HEK293 (cell line): ENCODE results near the gene SESN1.
A peak's percentile ranks its signal among the peaks of the same experiment; 100 is the strongest.

Source experiments
- CTCF ChIA-PET: fragments of 350-600 bp; formaldehyde crosslinking; extraction: SDS; loops from one replicate; lab custom pipeline; 2021; ENCODE audit warnings: antibody characterized with exemption; lab: Yijun Ruan, JAX
- POLR2A ChIA-PET: fragments of 300-600 bp; formaldehyde crosslinking; extraction: SDS; loops from one replicate; lab custom pipeline; 2020; ENCODE audit warnings: antibody characterized with exemption, inconsistent platforms; lab: Yijun Ruan, JAX
- H3K27ac ChIP-seq: fragments of 200-500 bp; sonication (Bioruptor generic); 2 replicates; pipeline ENCODE4 v1.5.1; 2014; ENCODE audit warnings: low read depth, low read length, control low read depth, inconsistent platforms; ENCODE audit errors: extremely low read depth
- H3K36me3 ChIP-seq, 2 experiments: fragments of 200-500 bp in 1 of 2; sonication (Bioruptor generic) in 1 of 2; 1 replicate in 1 of 2; 2 replicates in 1 of 2; pipeline ENCODE4 v1.5.1; 2014 to 2017; ENCODE audit warnings: inconsistent platforms in 2 of 2, low read length in 2 of 2; ENCODE audit not compliant: control insufficient read depth in 2 of 2, insufficient read depth in 1 of 2
- H3K4me1 ChIP-seq: fragments of 200-500 bp; sonication (Bioruptor generic); 2 replicates; pipeline ENCODE4 v1.5.1; 2014; ENCODE audit warnings: mild to moderate bottlenecking, low read length, inconsistent platforms; ENCODE audit not compliant: control insufficient read depth, insufficient read depth
- H3K4me3 ChIP-seq: 2 replicates; pipeline ENCODE4 v1.5.1; 2011; ENCODE audit warnings: low read depth, mild to moderate bottlenecking, control low read depth, low read length, moderate library complexity
- H3K9me3 ChIP-seq: fragments of 200-500 bp; sonication (Bioruptor generic); 2 replicates; pipeline ENCODE4 v1.5.1; 2014; ENCODE audit warnings: low read depth, low read length, inconsistent platforms; ENCODE audit not compliant: control insufficient read depth, insufficient read depth
- GFI1B ChIP-seq: fragments of 450-650 bp; formaldehyde crosslinking; IDR thresholded peaks from 2 replicates; pipeline ENCODE4 v1.5.1; 2016; ENCODE audit warnings: missing biosample characterization, missing genetic modification characterization
- GLI2 ChIP-seq: fragments of 450-650 bp; formaldehyde crosslinking; IDR thresholded peaks from 2 replicates; pipeline ENCODE4; 2017; ENCODE audit warnings: missing biosample characterization, missing genetic modification characterization, low read depth, borderline replicate concordance
- GLIS2 ChIP-seq: fragments of 450-650 bp; formaldehyde crosslinking; IDR thresholded peaks from 2 replicates; pipeline ENCODE4 v1.5.1; 2016; ENCODE audit warnings: missing biosample characterization, missing genetic modification characterization
- KLF10 ChIP-seq: fragments of 450-650 bp; IDR thresholded peaks from 2 replicates; pipeline ENCODE4 v1.5.1; 2018; ENCODE audit warnings: missing biosample characterization, mild to moderate bottlenecking, missing genetic modification characterization
- MYNN ChIP-seq: fragments of 450-650 bp; formaldehyde crosslinking; IDR thresholded peaks from 2 replicates; pipeline ENCODE4 v1.5.1; 2016; ENCODE audit warnings: missing biosample characterization, missing genetic modification characterization, borderline replicate concordance
- OSR2 ChIP-seq: fragments of 450-650 bp; formaldehyde crosslinking; IDR thresholded peaks from 2 replicates; pipeline ENCODE4 v1.5.1; 2016; ENCODE audit warnings: missing biosample characterization, missing genetic modification characterization
- SETDB1 ChIP-seq: IDR thresholded peaks from one replicate; pipeline ENCODE4 v1.6.1; 2017; ENCODE audit warnings: mild to moderate bottlenecking, low read length, moderate library complexity, mixed read lengths; ENCODE audit not compliant: insufficient read length
- WT1 ChIP-seq: fragments of 450-650 bp; formaldehyde crosslinking; IDR thresholded peaks from 2 replicates; pipeline ENCODE4 v1.5.1; 2016; ENCODE audit warnings: missing biosample characterization, missing genetic modification characterization
- ZBTB20 ChIP-seq: fragments of 450-650 bp; formaldehyde crosslinking; IDR thresholded peaks from 2 replicates; pipeline ENCODE4 v1.5.1; 2016; ENCODE audit warnings: missing biosample characterization, missing genetic modification characterization
- ZBTB48 ChIP-seq: fragments of 450-650 bp; formaldehyde crosslinking; IDR thresholded peaks from 2 replicates; pipeline ENCODE4 v1.5.1; 2016; ENCODE audit warnings: missing biosample characterization, missing genetic modification characterization
- ZNF10 ChIP-seq: fragments of 450-650 bp; formaldehyde crosslinking; IDR thresholded peaks from 2 replicates; pipeline ENCODE4 v1.5.1; 2017; ENCODE audit warnings: missing biosample characterization, missing genetic modification characterization
- ZNF146 ChIP-seq: fragments of 450-650 bp; formaldehyde crosslinking; IDR thresholded peaks from 2 replicates; pipeline ENCODE4 v1.5.1; 2016; ENCODE audit warnings: missing biosample characterization, missing genetic modification characterization
- ZNF169 ChIP-seq: fragments of 450-650 bp; formaldehyde crosslinking; IDR thresholded peaks from 2 replicates; pipeline ENCODE4 v1.5.1; 2016; ENCODE audit warnings: missing biosample characterization, missing genetic modification characterization
- ZNF174 ChIP-seq: fragments of 450-650 bp; formaldehyde crosslinking; IDR thresholded peaks from 2 replicates; pipeline ENCODE4 v1.5.0; 2017; ENCODE audit warnings: missing biosample characterization, mild to moderate bottlenecking, missing genetic modification characterization
- ZNF19 ChIP-seq: fragments of 450-650 bp; formaldehyde crosslinking; IDR thresholded peaks from 2 replicates; pipeline ENCODE4; 2016; ENCODE audit warnings: missing biosample characterization, missing genetic modification characterization, low read depth
- ZNF214 ChIP-seq: fragments of 450-650 bp; formaldehyde crosslinking; IDR thresholded peaks from 2 replicates; pipeline ENCODE4 v1.5.1; 2017; ENCODE audit warnings: missing biosample characterization, mild to moderate bottlenecking, missing genetic modification characterization, borderline replicate concordance
- ZNF223 ChIP-seq: fragments of 450-650 bp; formaldehyde crosslinking; IDR thresholded peaks from 2 replicates; pipeline ENCODE4 v1.5.1; 2016; ENCODE audit warnings: missing biosample characterization, missing genetic modification characterization
- ZNF24 ChIP-seq: fragments of 450-650 bp; formaldehyde crosslinking; IDR thresholded peaks from 2 replicates; pipeline ENCODE4 v1.5.1; 2016; ENCODE audit warnings: missing biosample characterization, missing genetic modification characterization
- ZNF324 ChIP-seq: fragments of 450-650 bp; formaldehyde crosslinking; IDR thresholded peaks from 2 replicates; pipeline ENCODE4 v1.5.1; 2016; ENCODE audit warnings: missing biosample characterization, missing genetic modification characterization
- ZNF366 ChIP-seq: fragments of 450-650 bp; formaldehyde crosslinking; conservative IDR thresholded peaks from 2 replicates; pipeline ENCODE4 v1.5.1; 2016; ENCODE audit warnings: missing biosample characterization, missing genetic modification characterization
- ZNF416 ChIP-seq: fragments of 450-650 bp; formaldehyde crosslinking; IDR thresholded peaks from 2 replicates; pipeline ENCODE4 v1.5.1; 2016; ENCODE audit warnings: missing biosample characterization, missing genetic modification characterization
- ZNF701 ChIP-seq: fragments of 450-650 bp; formaldehyde crosslinking; IDR thresholded peaks from 2 replicates; pipeline ENCODE4 v1.5.1; 2016; ENCODE audit warnings: missing biosample characterization, missing genetic modification characterization
- ZNF747 ChIP-seq: fragments of 450-650 bp; formaldehyde crosslinking; IDR thresholded peaks from 2 replicates; pipeline ENCODE4 v1.5.1; 2016; ENCODE audit warnings: missing biosample characterization, missing genetic modification characterization
- ZNF76 ChIP-seq: fragments of 450-650 bp; formaldehyde crosslinking; IDR thresholded peaks from 2 replicates; pipeline ENCODE4; 2016; ENCODE audit warnings: low read depth, missing biosample characterization, missing genetic modification characterization, borderline replicate concordance
- TF ChIP-seq, protein P1 (sequence below): fragments of 450-650 bp; formaldehyde crosslinking; IDR thresholded peaks from 2 replicates; pipeline ENCODE4 v1.5.1; 2016; ENCODE audit warnings: missing biosample characterization, missing genetic modification characterization
- TF ChIP-seq, protein P2 (sequence below): fragments of 450-650 bp; formaldehyde crosslinking; IDR thresholded peaks from 2 replicates; pipeline ENCODE4 v1.5.1; 2016; ENCODE audit warnings: missing biosample characterization, missing genetic modification characterization
- TF ChIP-seq, protein P3 (sequence below): fragments of 450-650 bp; formaldehyde crosslinking; IDR thresholded peaks from 2 replicates; pipeline ENCODE4 v1.5.1; 2016; ENCODE audit warnings: missing biosample characterization, missing genetic modification characterization, borderline replicate concordance
- TF ChIP-seq, protein P4 (sequence below): fragments of 450-650 bp; formaldehyde crosslinking; IDR thresholded peaks from 2 replicates; pipeline ENCODE4 v1.5.1; 2016; ENCODE audit warnings: missing biosample characterization, missing genetic modification characterization, borderline replicate concordance
- TF ChIP-seq, protein P5 (sequence below): fragments of 450-650 bp; IDR thresholded peaks from 2 replicates; pipeline ENCODE4 v1.5.1; 2018; ENCODE audit warnings: missing biosample characterization, missing genetic modification characterization

SESN1 gene

DNA sequence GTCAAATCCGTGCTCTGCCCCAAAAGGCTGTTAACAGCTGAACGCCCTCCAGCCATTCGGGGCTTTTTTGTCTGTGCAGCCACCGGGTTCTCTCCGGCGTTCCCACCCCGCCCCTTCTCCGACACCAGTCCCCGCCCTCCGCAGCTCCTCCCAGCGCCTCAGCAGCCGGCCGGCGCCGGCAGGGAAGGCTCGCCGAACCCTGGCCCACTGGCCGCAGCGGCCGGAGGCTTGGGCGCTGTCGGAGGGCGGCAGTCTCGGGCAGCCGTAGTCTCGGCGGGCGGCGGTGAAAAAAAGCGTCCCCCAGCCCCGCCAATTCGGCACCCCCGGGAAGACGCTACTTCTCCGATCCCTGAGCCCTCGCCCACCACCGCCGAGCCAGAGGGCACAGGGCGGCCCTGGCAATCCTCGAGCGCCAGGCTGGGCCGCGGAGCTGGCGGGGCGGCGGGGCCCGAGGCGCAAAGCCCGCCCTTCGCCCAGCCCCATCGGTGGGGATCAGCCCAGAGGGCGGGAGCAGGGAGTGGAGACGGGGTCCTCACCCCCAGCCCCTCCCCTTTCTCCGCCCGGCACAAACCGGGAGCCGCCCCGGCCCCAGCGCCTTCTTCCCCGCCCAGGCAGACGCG is at the start of gene SESN1:
SESN1 (minus strand) TSS at position 431 of the 620 bp plus-strand sequence. CDS start 773 bp downstream, outside the sequence.
- CTCF ChIA-PET = interaction anchor here (0.6 to 1.5 kb wide), 6 partner anchors 9 to 289 kb away, joined by 3 to 4 read pairs (median 3); no protein-coding TSS in a partner anchor
- peak within 1 kb of the TSS; percentile 61 for H3K4me3 ChIP-seq
- H3K9me3 ChIP-seq = no peaks in the 10 kb centered on the region
- no peaks in the 10 kb centered on the region for H3K36me3 ChIP-seq
- 0 out of 2 replicates have a peak, but pooled peaks cover 6% of the 10 kb centered on the region for H3K4me1 ChIP-seq
- POLR2A ChIA-PET = interaction anchor here (0.5 to 2.7 kb wide), 33 partner anchors 10 to 1874 kb away, joined by 3 to 27 read pairs (median 4); partner anchors contain the start of genes ARMC2, CD164, FOXO3 and PPIL6
- H3K27ac ChIP-seq = peak within 1 kb of the TSS; percentile 94
- TF ChIP-seq ZNF19 (tag by site-specific recombination) = no peak
- TF ChIP-seq, protein P1, sequence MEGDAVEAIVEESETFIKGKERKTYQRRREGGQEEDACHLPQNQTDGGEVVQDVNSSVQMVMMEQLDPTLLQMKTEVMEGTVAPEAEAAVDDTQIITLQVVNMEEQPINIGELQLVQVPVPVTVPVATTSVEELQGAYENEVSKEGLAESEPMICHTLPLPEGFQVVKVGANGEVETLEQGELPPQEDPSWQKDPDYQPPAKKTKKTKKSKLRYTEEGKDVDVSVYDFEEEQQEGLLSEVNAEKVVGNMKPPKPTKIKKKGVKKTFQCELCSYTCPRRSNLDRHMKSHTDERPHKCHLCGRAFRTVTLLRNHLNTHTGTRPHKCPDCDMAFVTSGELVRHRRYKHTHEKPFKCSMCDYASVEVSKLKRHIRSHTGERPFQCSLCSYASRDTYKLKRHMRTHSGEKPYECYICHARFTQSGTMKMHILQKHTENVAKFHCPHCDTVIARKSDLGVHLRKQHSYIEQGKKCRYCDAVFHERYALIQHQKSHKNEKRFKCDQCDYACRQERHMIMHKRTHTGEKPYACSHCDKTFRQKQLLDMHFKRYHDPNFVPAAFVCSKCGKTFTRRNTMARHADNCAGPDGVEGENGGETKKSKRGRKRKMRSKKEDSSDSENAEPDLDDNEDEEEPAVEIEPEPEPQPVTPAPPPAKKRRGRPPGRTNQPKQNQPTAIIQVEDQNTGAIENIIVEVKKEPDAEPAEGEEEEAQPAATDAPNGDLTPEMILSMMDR = peak; percentile 43
- no peak for TF ChIP-seq ZNF747 (tag by site-specific recombination)
- TF ChIP-seq ZNF24 (tag by site-specific recombination) = 0 out of 2 replicates have a peak, but pooled peaks have one; percentile 21
- TF ChIP-seq ZNF366 (tag by site-specific recombination) = no peak
- TF ChIP-seq ZNF416 (tag by site-specific recombination) = no peak
- TF ChIP-seq ZNF701 (tag by site-specific recombination) = no peak
- peak; percentile 78 for TF ChIP-seq KLF10 (tag by site-specific recombination)
- no peak for TF ChIP-seq GLI2 (tag by site-specific recombination)
- TF ChIP-seq WT1 (tag by site-specific recombination) = 0 out of 2 replicates have a peak, but pooled peaks have one; percentile 35
- no peak for TF ChIP-seq SETDB1
- peak; percentile 82; the same call in 1 of the 2 replicates for TF ChIP-seq ZNF223 (tag by site-specific recombination)
- no peak for TF ChIP-seq ZNF169 (tag by site-specific recombination)
- TF ChIP-seq, protein P2, sequence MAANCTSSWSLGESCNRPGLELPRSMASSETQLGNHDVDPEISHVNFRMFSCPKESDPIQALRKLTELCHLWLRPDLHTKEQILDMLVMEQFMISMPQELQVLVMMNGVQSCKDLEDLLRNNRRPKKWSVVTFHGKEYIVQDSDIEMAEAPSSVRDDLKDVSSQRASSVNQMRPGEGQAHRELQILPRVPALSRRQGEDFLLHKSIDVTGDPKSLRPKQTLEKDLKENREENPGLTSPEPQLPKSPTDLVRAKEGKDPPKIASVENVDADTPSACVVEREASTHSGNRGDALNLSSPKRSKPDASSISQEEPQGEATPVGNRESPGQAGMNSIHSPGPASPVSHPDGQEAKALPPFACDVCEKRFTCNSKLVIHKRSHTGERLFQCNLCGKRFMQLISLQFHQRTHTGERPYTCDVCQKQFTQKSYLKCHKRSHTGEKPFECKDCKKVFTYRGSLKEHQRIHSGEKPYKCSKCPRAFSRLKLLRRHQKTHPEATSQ (tag by site-specific recombination) = peak; percentile 92
- TF ChIP-seq ZNF324 = 0 out of 2 replicates have a peak, but pooled peaks have one; percentile 38
- TF ChIP-seq GLIS2 (tag by site-specific recombination) = peak; percentile 10; the same call in 1 of the 2 replicates
- peak; percentile 59 for TF ChIP-seq ZNF76 (tag by site-specific recombination)
- peak; percentile 21; the same call in 1 of the 2 replicates for TF ChIP-seq OSR2 (tag by site-specific recombination)
- peak; percentile 96 for TF ChIP-seq ZBTB20 (tag by site-specific recombination)
- TF ChIP-seq GFI1B (tag by site-specific recombination) = no peak
- TF ChIP-seq MYNN (tag by site-specific recombination) = no peak
- TF ChIP-seq ZNF10 (tag by site-specific recombination) = peak; percentile 43; the same call in 1 of the 2 replicates
- TF ChIP-seq ZNF174 (tag by site-specific recombination) = no peak
- TF ChIP-seq, protein P3, sequence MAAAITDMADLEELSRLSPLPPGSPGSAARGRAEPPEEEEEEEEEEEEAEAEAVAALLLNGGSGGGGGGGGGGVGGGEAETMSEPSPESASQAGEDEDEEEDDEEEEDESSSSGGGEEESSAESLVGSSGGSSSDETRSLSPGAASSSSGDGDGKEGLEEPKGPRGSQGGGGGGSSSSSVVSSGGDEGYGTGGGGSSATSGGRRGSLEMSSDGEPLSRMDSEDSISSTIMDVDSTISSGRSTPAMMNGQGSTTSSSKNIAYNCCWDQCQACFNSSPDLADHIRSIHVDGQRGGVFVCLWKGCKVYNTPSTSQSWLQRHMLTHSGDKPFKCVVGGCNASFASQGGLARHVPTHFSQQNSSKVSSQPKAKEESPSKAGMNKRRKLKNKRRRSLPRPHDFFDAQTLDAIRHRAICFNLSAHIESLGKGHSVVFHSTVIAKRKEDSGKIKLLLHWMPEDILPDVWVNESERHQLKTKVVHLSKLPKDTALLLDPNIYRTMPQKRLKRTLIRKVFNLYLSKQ (tag by site-specific recombination) = no peak
- no peak for TF ChIP-seq ZNF146
- TF ChIP-seq, protein P4, sequence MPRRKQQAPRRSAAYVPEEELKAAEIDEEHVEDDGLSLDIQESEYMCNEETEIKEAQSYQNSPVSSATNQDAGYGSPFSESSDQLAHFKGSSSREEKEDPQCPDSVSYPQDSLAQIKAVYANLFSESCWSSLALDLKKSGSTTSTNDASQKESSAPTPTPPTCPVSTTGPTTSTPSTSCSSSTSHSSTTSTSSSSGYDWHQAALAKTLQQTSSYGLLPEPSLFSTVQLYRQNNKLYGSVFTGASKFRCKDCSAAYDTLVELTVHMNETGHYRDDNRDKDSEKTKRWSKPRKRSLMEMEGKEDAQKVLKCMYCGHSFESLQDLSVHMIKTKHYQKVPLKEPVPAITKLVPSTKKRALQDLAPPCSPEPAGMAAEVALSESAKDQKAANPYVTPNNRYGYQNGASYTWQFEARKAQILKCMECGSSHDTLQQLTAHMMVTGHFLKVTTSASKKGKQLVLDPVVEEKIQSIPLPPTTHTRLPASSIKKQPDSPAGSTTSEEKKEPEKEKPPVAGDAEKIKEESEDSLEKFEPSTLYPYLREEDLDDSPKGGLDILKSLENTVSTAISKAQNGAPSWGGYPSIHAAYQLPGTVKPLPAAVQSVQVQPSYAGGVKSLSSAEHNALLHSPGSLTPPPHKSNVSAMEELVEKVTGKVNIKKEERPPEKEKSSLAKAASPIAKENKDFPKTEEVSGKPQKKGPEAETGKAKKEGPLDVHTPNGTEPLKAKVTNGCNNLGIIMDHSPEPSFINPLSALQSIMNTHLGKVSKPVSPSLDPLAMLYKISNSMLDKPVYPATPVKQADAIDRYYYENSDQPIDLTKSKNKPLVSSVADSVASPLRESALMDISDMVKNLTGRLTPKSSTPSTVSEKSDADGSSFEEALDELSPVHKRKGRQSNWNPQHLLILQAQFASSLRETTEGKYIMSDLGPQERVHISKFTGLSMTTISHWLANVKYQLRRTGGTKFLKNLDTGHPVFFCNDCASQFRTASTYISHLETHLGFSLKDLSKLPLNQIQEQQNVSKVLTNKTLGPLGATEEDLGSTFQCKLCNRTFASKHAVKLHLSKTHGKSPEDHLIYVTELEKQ (tag by site-specific recombination) = peak; percentile 40; the same call in 1 of the 2 replicates
- TF ChIP-seq ZBTB48 (tag by site-specific recombination) = peak; percentile 98
- TF ChIP-seq, protein P5, sequence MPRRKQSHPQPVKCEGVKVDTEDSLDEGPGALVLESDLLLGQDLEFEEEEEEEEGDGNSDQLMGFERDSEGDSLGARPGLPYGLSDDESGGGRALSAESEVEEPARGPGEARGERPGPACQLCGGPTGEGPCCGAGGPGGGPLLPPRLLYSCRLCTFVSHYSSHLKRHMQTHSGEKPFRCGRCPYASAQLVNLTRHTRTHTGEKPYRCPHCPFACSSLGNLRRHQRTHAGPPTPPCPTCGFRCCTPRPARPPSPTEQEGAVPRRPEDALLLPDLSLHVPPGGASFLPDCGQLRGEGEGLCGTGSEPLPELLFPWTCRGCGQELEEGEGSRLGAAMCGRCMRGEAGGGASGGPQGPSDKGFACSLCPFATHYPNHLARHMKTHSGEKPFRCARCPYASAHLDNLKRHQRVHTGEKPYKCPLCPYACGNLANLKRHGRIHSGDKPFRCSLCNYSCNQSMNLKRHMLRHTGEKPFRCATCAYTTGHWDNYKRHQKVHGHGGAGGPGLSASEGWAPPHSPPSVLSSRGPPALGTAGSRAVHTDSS (tag by site-specific recombination) = no peak
- TF ChIP-seq ZNF214 (tag by site-specific recombination) = no peak
